H9 (cell line): ENCODE results near the gene BHLHA15. TPM values are rescaled to one million over a fixed set of nuclear protein-coding genes. Genes with fewer than 3 reads are reported as not detected.

Source experiments
- DNase-seq: peaks from one replicate; pipeline ENCODE4 v3.0.0-alpha.2; 2017
- H2AFZ ChIP-seq: one replicate; pipeline ENCODE4 v1.6.1; 2013; ENCODE audit warnings: mild to moderate bottlenecking, low read length, control low read depth, moderate library complexity
- H2AK5ac ChIP-seq: 2 replicates; pipeline ENCODE4 v1.6.1; 2013; ENCODE audit warnings: low read length, control low read depth, mixed read lengths; ENCODE audit not compliant: insufficient read length
- H2BK120ac ChIP-seq: one replicate; pipeline ENCODE4 v1.6.1; 2013; ENCODE audit warnings: low read depth, mild to moderate bottlenecking, low read length, control low read depth, inconsistent platforms; ENCODE audit not compliant: poor library complexity, severe bottlenecking
- H2BK12ac ChIP-seq: 2 replicates; pipeline ENCODE4 v1.6.1; 2013; ENCODE audit warnings: low read length, control low read depth, mixed read lengths, low read depth; ENCODE audit not compliant: insufficient read length
- H2BK15ac ChIP-seq: 2 replicates; pipeline ENCODE4 v1.6.1; 2013; ENCODE audit warnings: low read depth, low read length, control low read depth
- H2BK20ac ChIP-seq: one replicate; pipeline ENCODE4 v1.6.1; 2013; ENCODE audit warnings: low read depth, mild to moderate bottlenecking, low read length, control low read depth, inconsistent platforms; ENCODE audit not compliant: poor library complexity, severe bottlenecking
- H2BK5ac ChIP-seq: 2 replicates; pipeline ENCODE4 v1.6.1; 2013; ENCODE audit warnings: low read length, control low read depth, mixed read lengths; ENCODE audit not compliant: insufficient read length
- H3K14ac ChIP-seq: 2 replicates; pipeline ENCODE4 v1.6.1; 2013; ENCODE audit warnings: low read length, control low read depth; ENCODE audit not compliant: insufficient read depth
- H3K18ac ChIP-seq: 2 replicates; pipeline ENCODE4 v1.6.1; 2013; ENCODE audit warnings: low read depth, mild to moderate bottlenecking, mixed read lengths, low read length, control low read depth; ENCODE audit not compliant: insufficient read length
- H3K23ac ChIP-seq: 2 replicates; pipeline ENCODE4 v1.6.1; 2013; ENCODE audit warnings: low read length, control low read depth, mixed read lengths, low read depth; ENCODE audit not compliant: insufficient read length
- H3K23me2 ChIP-seq: 2 replicates; pipeline ENCODE4 v1.6.1; 2013; ENCODE audit warnings: low read depth, mild to moderate bottlenecking, mixed read lengths, low read length, control low read depth; ENCODE audit not compliant: insufficient read length, poor library complexity, severe bottlenecking
- H3K27ac ChIP-seq: 2 replicates; pipeline ENCODE4 v1.5.1; 2013; ENCODE audit warnings: low read length, control low read depth, mixed read lengths, low read depth; ENCODE audit not compliant: insufficient read length
- H3K27me3 ChIP-seq: 2 replicates; pipeline ENCODE4 v1.6.1; 2013; ENCODE audit warnings: low read length, control low read depth, inconsistent platforms; ENCODE audit not compliant: insufficient read depth
- H3K4ac ChIP-seq: 2 replicates; pipeline ENCODE4 v1.6.1; 2013; ENCODE audit warnings: low read depth, mild to moderate bottlenecking, control low read depth, inconsistent platforms, low read length, moderate library complexity
- H3K4me1 ChIP-seq: 2 replicates; pipeline ENCODE4 v1.6.1; 2013; ENCODE audit warnings: low read length, control low read depth, inconsistent platforms; ENCODE audit not compliant: insufficient read depth
- H3K4me2 ChIP-seq: 2 replicates; pipeline ENCODE4 v1.6.1; 2013; ENCODE audit warnings: low read length, control low read depth, mixed read lengths; ENCODE audit not compliant: insufficient read length, insufficient read depth
- H3K56ac ChIP-seq: 2 replicates; pipeline ENCODE4 v1.6.1; 2013; ENCODE audit warnings: low read depth, mild to moderate bottlenecking, mixed read lengths, low read length, control low read depth; ENCODE audit not compliant: insufficient read length
- H3K79me1 ChIP-seq: 2 replicates; pipeline ENCODE4 v1.6.1; 2013; ENCODE audit warnings: low read depth, mild to moderate bottlenecking, moderate library complexity, low read length, control low read depth, inconsistent platforms; ENCODE audit not compliant: insufficient read depth, poor library complexity, severe bottlenecking
- H3K79me2 ChIP-seq: 2 replicates; pipeline ENCODE4 v1.6.1; 2013; ENCODE audit warnings: low read length, control low read depth, inconsistent platforms; ENCODE audit not compliant: insufficient read depth
- H3K9ac ChIP-seq: 2 replicates; pipeline ENCODE4 v1.6.1; 2013; ENCODE audit warnings: low read length, control low read depth, mixed read lengths; ENCODE audit not compliant: insufficient read length; ENCODE audit errors: extremely low read depth
- H3K9me3 ChIP-seq: one replicate; pipeline ENCODE4 v1.6.1; 2013; ENCODE audit warnings: low read depth, low read length, inconsistent platforms; ENCODE audit not compliant: control insufficient read depth
- H3T11ph ChIP-seq: one replicate; pipeline ENCODE4 v1.6.1; 2013; ENCODE audit warnings: mild to moderate bottlenecking, low read length, control low read depth, inconsistent platforms
- H4K20me1 ChIP-seq: one replicate; pipeline ENCODE4 v1.6.1; 2013; ENCODE audit not compliant: control insufficient read depth, insufficient read length, insufficient read depth
- H4K5ac ChIP-seq: 2 replicates; pipeline ENCODE4 v1.6.1; 2013; ENCODE audit warnings: low read depth, mild to moderate bottlenecking, mixed read lengths, low read length, control low read depth; ENCODE audit not compliant: insufficient read length
- H4K8ac ChIP-seq: replicated peaks from 2 replicates; pipeline ENCODE4 v1.6.1; 2013; ENCODE audit warnings: low read length, control low read depth, mixed read lengths, low read depth; ENCODE audit not compliant: insufficient read length
- H4K91ac ChIP-seq: 2 replicates; pipeline ENCODE4 v1.6.1; 2013; ENCODE audit warnings: low read depth, mild to moderate bottlenecking, moderate library complexity, mixed read lengths, low read length, control low read depth; ENCODE audit not compliant: insufficient read length
- H3K27ac Mint-ChIP-seq, 3 experiments: 2 replicates in 2 of 3; 3 replicates in 1 of 3; pipeline ENCODE4 v1.8.0; 2020 to 2021; ENCODE audit warnings: mixed read lengths in 3 of 3, mild to moderate bottlenecking in 1 of 3, moderate library complexity in 1 of 3
- H3K27me3 Mint-ChIP-seq: 2 replicates; pipeline ENCODE4 v1.8.0; 2021; ENCODE audit warnings: low read depth, mild to moderate bottlenecking, moderate library complexity, mixed read lengths
- H3K36me3 Mint-ChIP-seq, 3 experiments: 2 replicates in 2 of 3; 3 replicates in 1 of 3; pipeline ENCODE4 v1.8.0; 2020 to 2021; ENCODE audit warnings: low read depth in 3 of 3, mixed read lengths in 3 of 3; ENCODE audit not compliant: insufficient read depth in 1 of 3
- H3K4me1 Mint-ChIP-seq, 2 experiments: 2 replicates each; pipeline ENCODE4 v1.8.0; 2020; ENCODE audit warnings: mixed read lengths in 2 of 2
- H3K4me3 Mint-ChIP-seq, 2 experiments: 2 replicates in 1 of 2; 3 replicates in 1 of 2; pipeline ENCODE4 v1.8.0; 2020 to 2021; ENCODE audit warnings: mild to moderate bottlenecking in 2 of 2, mixed read lengths in 2 of 2, moderate library complexity in 1 of 2
- H3K9me3 Mint-ChIP-seq, 2 experiments: 2 replicates in 1 of 2; 3 replicates in 1 of 2; pipeline ENCODE4 v1.8.0; 2020; ENCODE audit warnings: mild to moderate bottlenecking in 2 of 2, mixed read lengths in 2 of 2, moderate library complexity in 1 of 2
- WGBS: extraction: QIAGEN DNeasy Blood & Tissue Kit; methylation state at CpG from one replicate; pipeline ENCODE4 v1.1.7; 2013; ENCODE audit warnings: missing lambda C conversion rate, low lambda C conversion rate, mixed read lengths; ENCODE audit not compliant: insufficient read length; ENCODE audit errors: extremely low coverage; 5-methylcytosine and 5-hydroxymethylcytosine counted together
- total RNA-seq: library from RNA; stranded (reverse); gene quantifications from 2 replicates; pipeline ENCODE4 v1.2.1, GENCODE V29; 2021
- TF ChIP-seq, protein P1 (sequence below): fragments of 200-600 bp; sonication (generic); conservative IDR thresholded peaks from 3 replicates; pipeline ENCODE4 v1.8.0; 2021; ENCODE audit warnings: antibody characterized with exemption, mild to moderate bottlenecking

Gene BHLHA15
- total RNA-seq, 1 experiment from 2014 or later = 1.4 TPM

DNA sequence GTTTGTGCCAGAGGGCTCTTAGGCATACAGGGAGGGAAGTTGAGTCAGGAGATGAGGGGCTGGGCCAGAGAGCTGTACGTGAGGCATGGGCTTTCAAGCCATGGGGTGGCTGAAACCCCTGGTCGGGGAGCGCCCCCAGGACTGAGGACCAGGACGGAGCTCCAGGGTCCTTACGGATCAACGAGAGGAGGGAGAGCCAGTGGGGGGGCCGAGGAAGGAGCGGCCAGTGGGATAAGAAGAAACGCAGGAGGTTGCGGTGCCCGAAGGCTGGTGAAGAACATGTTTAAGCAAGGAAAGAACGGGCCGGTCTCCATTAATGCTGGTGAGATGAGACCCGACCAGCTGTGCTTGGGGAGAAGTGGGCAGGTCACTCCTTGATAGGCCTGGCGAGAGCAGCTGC lies 43.6 kb upstream of the BHLHA15 start:
- Mint-ChIP-seq H3K36me3 (peaks cover 6 to 13% (median 9%) of the 10 kb centered on the region in 3 experiments; a peak in 6 of 7 replicates), H3K4me3 (no peak overlapping the region), H3K9me3 (no peaks in the 10 kb centered on the region), H3K4me1 (peaks cover 14 to 25% of the 10 kb centered on the region in 2 experiments), H3K27me3 (no peaks in the 10 kb centered on the region), H3K27ac (no peak overlapping the region; a peak in 1 of 7 replicates)
- Histone ChIP-seq H4K20me1 (no peaks in the 10 kb centered on the region), H3K9me3 (no peaks in the 10 kb centered on the region), H3T11ph (no peak overlapping the region), H2AK5ac (no peak overlapping the region), H4K8ac (no peak overlapping the region), H2AFZ (no peak overlapping the region), H3K4ac (no peak overlapping the region), H3K4me1 (no peaks in the 10 kb centered on the region), H4K91ac (no peak overlapping the region), H3K79me2 (no peaks in the 10 kb centered on the region), H3K9ac (no peak overlapping the region), H4K5ac (no peak overlapping the region), H3K23me2 (no peaks in the 10 kb centered on the region), H3K27ac (no peak overlapping the region), H2BK5ac (no peak overlapping the region), H3K4me2 (no peak overlapping the region), H3K56ac (no peak overlapping the region), H2BK20ac (no peak overlapping the region), H3K27me3 (no peaks in the 10 kb centered on the region), H3K79me1 (no peaks in the 10 kb centered on the region), H2BK120ac (no peak overlapping the region), H3K14ac (no peak overlapping the region), H3K23ac (no peak overlapping the region), H2BK15ac (no peak overlapping the region), H3K18ac (no peak overlapping the region), H2BK12ac (no peak overlapping the region)
- no peak for DNase-seq
- no CpG with 5 or more reads among the region's 15 CpGs for WGBS
- TF ChIP-seq, protein P1, sequence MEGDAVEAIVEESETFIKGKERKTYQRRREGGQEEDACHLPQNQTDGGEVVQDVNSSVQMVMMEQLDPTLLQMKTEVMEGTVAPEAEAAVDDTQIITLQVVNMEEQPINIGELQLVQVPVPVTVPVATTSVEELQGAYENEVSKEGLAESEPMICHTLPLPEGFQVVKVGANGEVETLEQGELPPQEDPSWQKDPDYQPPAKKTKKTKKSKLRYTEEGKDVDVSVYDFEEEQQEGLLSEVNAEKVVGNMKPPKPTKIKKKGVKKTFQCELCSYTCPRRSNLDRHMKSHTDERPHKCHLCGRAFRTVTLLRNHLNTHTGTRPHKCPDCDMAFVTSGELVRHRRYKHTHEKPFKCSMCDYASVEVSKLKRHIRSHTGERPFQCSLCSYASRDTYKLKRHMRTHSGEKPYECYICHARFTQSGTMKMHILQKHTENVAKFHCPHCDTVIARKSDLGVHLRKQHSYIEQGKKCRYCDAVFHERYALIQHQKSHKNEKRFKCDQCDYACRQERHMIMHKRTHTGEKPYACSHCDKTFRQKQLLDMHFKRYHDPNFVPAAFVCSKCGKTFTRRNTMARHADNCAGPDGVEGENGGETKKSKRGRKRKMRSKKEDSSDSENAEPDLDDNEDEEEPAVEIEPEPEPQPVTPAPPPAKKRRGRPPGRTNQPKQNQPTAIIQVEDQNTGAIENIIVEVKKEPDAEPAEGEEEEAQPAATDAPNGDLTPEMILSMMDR = no peak
